ENCODE data around the gene MMS19.

MMS19 gene

GRCh38 chr10:97525086-97525485 lies 26.9 kb upstream of the MMS19 start:
- H3K4me1 ChIP-seq (ENCODE audit: control insufficient read depth, insufficient read depth, low read length), result no peaks in the 10 kb centered on the region
- no peaks in the 10 kb centered on the region for H3K9me3 ChIP-seq (ENCODE audit: control insufficient read depth, low read length)
- H3K4me3 ChIP-seq (ENCODE audit: insufficient read depth, low read depth, low read length), result no peak overlapping the region
- H3K36me3 ChIP-seq (ENCODE audit: control insufficient read depth, insufficient read depth, low read length), result no peaks in the 10 kb centered on the region
- H3K27ac ChIP-seq (ENCODE audit: insufficient read depth, low read depth, low read length, poor library complexity, severe bottlenecking), result no peak overlapping the region
- 93 to 94% methylated on average over 5 of the region's 5 CpGs for WGBS, 2 experiments
- no peaks in the 10 kb centered on the region for H3K27me3 ChIP-seq (ENCODE audit: control insufficient read depth, insufficient read depth, low read length, poor library complexity, severe bottlenecking)

GRCh38 chr10:97522937-97523336 lies 24.7 kb upstream of the MMS19 start:
- peaks cover 4% of the 10 kb centered on the region for H3K4me1 ChIP-seq (ENCODE audit: control insufficient read depth, insufficient read depth, low read length)
- no peak overlapping the region for H3K4me3 ChIP-seq (ENCODE audit: insufficient read depth, low read depth, low read length)
- no peaks in the 10 kb centered on the region for H3K27me3 ChIP-seq (ENCODE audit: control insufficient read depth, insufficient read depth, low read length, poor library complexity, severe bottlenecking)
- no peak overlapping the region for H3K27ac ChIP-seq (ENCODE audit: insufficient read depth, low read depth, low read length, poor library complexity, severe bottlenecking)
- H3K36me3 ChIP-seq (ENCODE audit: control insufficient read depth, insufficient read depth, low read length), result no peaks in the 10 kb centered on the region
- no peaks in the 10 kb centered on the region for H3K9me3 ChIP-seq (ENCODE audit: control insufficient read depth, low read length)
- 94 to 96% methylated on average over 8 of the region's 8 CpGs for WGBS, 2 experiments

- Histone ChIP-seq H3K9me3 (ENCODE audit: control insufficient read depth, low read length) (no peaks in the 10 kb centered on the region), H3K27me3 (ENCODE audit: control insufficient read depth, insufficient read depth, low read length, poor library complexity, severe bottlenecking) (no peaks in the 10 kb centered on the region), H3K27ac (ENCODE audit: insufficient read depth, low read depth, low read length, poor library complexity, severe bottlenecking) (no peak overlapping the region), H3K4me1 (ENCODE audit: control insufficient read depth, insufficient read depth, low read length) (peaks cover 4% of the 10 kb centered on the region), H3K4me3 (ENCODE audit: insufficient read depth, low read depth, low read length) (no peak overlapping the region), H3K36me3 (ENCODE audit: control insufficient read depth, insufficient read depth, low read length) (no peaks in the 10 kb centered on the region)
- 93 to 97% methylated on average over 6 of the region's 6 CpGs for WGBS, 2 experiments
Observed at GRCh38 chr10:97522071-97522470, 23.8 kb upstream of the MMS19 start.

- H3K27me3 ChIP-seq (ENCODE audit: control insufficient read depth, insufficient read depth, low read length, poor library complexity, severe bottlenecking), result no peaks in the 10 kb centered on the region
- H3K36me3 ChIP-seq (ENCODE audit: control insufficient read depth, insufficient read depth, low read length), result no peaks in the 10 kb centered on the region
- H3K27ac ChIP-seq (ENCODE audit: insufficient read depth, low read depth, low read length, poor library complexity, severe bottlenecking), result no peak overlapping the region
- WGBS, 2 experiments, result 82 to 83% methylated on average over 11 of the region's 11 CpGs
- H3K9me3 ChIP-seq (ENCODE audit: control insufficient read depth, low read length), result no peaks in the 10 kb centered on the region
- H3K4me1 ChIP-seq (ENCODE audit: control insufficient read depth, insufficient read depth, low read length), result peaks cover 6% of the 10 kb centered on the region
- no peak overlapping the region for H3K4me3 ChIP-seq (ENCODE audit: insufficient read depth, low read depth, low read length)
Observed at GRCh38 chr10:97520978-97521761, 22.9 kb upstream of the MMS19 start.

- Histone ChIP-seq H3K9me3 (ENCODE audit: control insufficient read depth, low read length) (no peaks in the 10 kb centered on the region), H3K27me3 (ENCODE audit: control insufficient read depth, insufficient read depth, low read length, poor library complexity, severe bottlenecking) (no peaks in the 10 kb centered on the region), H3K4me3 (ENCODE audit: insufficient read depth, low read depth, low read length) (no peak overlapping the region), H3K36me3 (ENCODE audit: control insufficient read depth, insufficient read depth, low read length) (no peaks in the 10 kb centered on the region), H3K27ac (ENCODE audit: insufficient read depth, low read depth, low read length, poor library complexity, severe bottlenecking) (no peak overlapping the region), H3K4me1 (ENCODE audit: control insufficient read depth, insufficient read depth, low read length) (peaks cover 11% of the 10 kb centered on the region)
- WGBS, 2 experiments, result 75 to 86% methylated on average over 5 of the region's 5 CpGs
Observed at GRCh38 chr10:97520520-97520919, 22.3 kb upstream of the MMS19 start.

- no peaks in the 10 kb centered on the region for H3K27me3 ChIP-seq (ENCODE audit: control insufficient read depth, insufficient read depth, low read length, poor library complexity, severe bottlenecking)
- H3K27ac ChIP-seq (ENCODE audit: insufficient read depth, low read depth, low read length, poor library complexity, severe bottlenecking), result no peak overlapping the region
- no peak overlapping the region for H3K4me3 ChIP-seq (ENCODE audit: insufficient read depth, low read depth, low read length)
- no peaks in the 10 kb centered on the region for H3K9me3 ChIP-seq (ENCODE audit: control insufficient read depth, low read length)
- peaks cover 11% of the 10 kb centered on the region for H3K4me1 ChIP-seq (ENCODE audit: control insufficient read depth, insufficient read depth, low read length)
- 42 to 50% methylated on average over 2 of the region's 2 CpGs for WGBS, 2 experiments
- H3K36me3 ChIP-seq (ENCODE audit: control insufficient read depth, insufficient read depth, low read length), result no peaks in the 10 kb centered on the region
Observed at GRCh38 chr10:97519342-97519741, 21.1 kb upstream of the MMS19 start.

GRCh38 chr10:97518301-97519043 lies 20.2 kb upstream of the MMS19 start:
- H3K36me3 ChIP-seq (ENCODE audit: control insufficient read depth, insufficient read depth, low read length), result no peaks in the 10 kb centered on the region
- H3K27me3 ChIP-seq (ENCODE audit: control insufficient read depth, insufficient read depth, low read length, poor library complexity, severe bottlenecking), result no peaks in the 10 kb centered on the region
- WGBS, 2 experiments, result 63 to 70% methylated on average over 10 of the region's 10 CpGs
- H3K27ac ChIP-seq (ENCODE audit: insufficient read depth, low read depth, low read length, poor library complexity, severe bottlenecking), result no peak overlapping the region
- no peaks in the 10 kb centered on the region for H3K9me3 ChIP-seq (ENCODE audit: control insufficient read depth, low read length)
- no peak overlapping the region for H3K4me3 ChIP-seq (ENCODE audit: insufficient read depth, low read depth, low read length)
- H3K4me1 ChIP-seq (ENCODE audit: control insufficient read depth, insufficient read depth, low read length), result peaks cover 11% of the 10 kb centered on the region

GRCh38 chr10:97517778-97518300 lies 19.6 kb upstream of the MMS19 start:
- H3K9me3 ChIP-seq (ENCODE audit: control insufficient read depth, low read length), result no peaks in the 10 kb centered on the region
- 90 to 91% methylated on average over 6 of the region's 6 CpGs for WGBS, 2 experiments
- peaks cover 15% of the 10 kb centered on the region for H3K4me1 ChIP-seq (ENCODE audit: control insufficient read depth, insufficient read depth, low read length)
- H3K4me3 ChIP-seq (ENCODE audit: insufficient read depth, low read depth, low read length), result no peak overlapping the region
- no peaks in the 10 kb centered on the region for H3K27me3 ChIP-seq (ENCODE audit: control insufficient read depth, insufficient read depth, low read length, poor library complexity, severe bottlenecking)
- H3K27ac ChIP-seq (ENCODE audit: insufficient read depth, low read depth, low read length, poor library complexity, severe bottlenecking), result no peak overlapping the region
- no peaks in the 10 kb centered on the region for H3K36me3 ChIP-seq (ENCODE audit: control insufficient read depth, insufficient read depth, low read length)

GRCh38 chr10:97517096-97517750 lies 19.0 kb upstream of the MMS19 start:
- 95% methylated on average over 15 of the region's 15 CpGs for WGBS, 2 experiments
- Histone ChIP-seq H3K4me1 (ENCODE audit: control insufficient read depth, insufficient read depth, low read length) (peaks cover 17% of the 10 kb centered on the region), H3K27me3 (ENCODE audit: control insufficient read depth, insufficient read depth, low read length, poor library complexity, severe bottlenecking) (no peaks in the 10 kb centered on the region), H3K9me3 (ENCODE audit: control insufficient read depth, low read length) (no peaks in the 10 kb centered on the region), H3K27ac (ENCODE audit: insufficient read depth, low read depth, low read length, poor library complexity, severe bottlenecking) (no peak overlapping the region), H3K36me3 (ENCODE audit: control insufficient read depth, insufficient read depth, low read length) (no peaks in the 10 kb centered on the region), H3K4me3 (ENCODE audit: insufficient read depth, low read depth, low read length) (no peak overlapping the region)

Measured in ectodermal cell (in vitro differentiated cells).